Posterior vena cava (tissue), 2 donors: ENCODE measurements around the gene KIR3DL2. TPM values are rescaled to one million over a fixed set of nuclear protein-coding genes. Genes with fewer than 3 reads are reported as not detected.
"Not testable (repeated sequence)": the region's sequence is repeated elsewhere in the genome, so short reads cannot be mapped to it uniquely, and the experiment has no call there.

Source experiments
- DNase-seq: peaks from one replicate; pipeline ENCODE4 v3.0.0-alpha.2; 2020; ENCODE audit warnings: low spot score
- intact Hi-C, 2 donors: fragments of 100-400 bp; cut with DNase I; formaldehyde crosslinking; loops; one replicate each; pipeline versions ENCODE4 v1.14.1 to v1.14.2; 2022 to 2023
- long read RNA-seq, 2 donors: library from polyadenylated mRNA; unstranded; transcript quantifications; one replicate each; pipeline ENCODE4 v2.0.0, GENCODE V29; 2020 to 2021
- total RNA-seq, 2 donors: library from RNA; stranded (reverse); fragmentation: NEBNext Ultra II Directional; extraction: Animal tissue kit (Norgen Biotek cat#: 25700); gene quantifications; one replicate each; pipeline ENCODE4 v1.2.1, GENCODE V29; 2021
- donor health status: DM: yes; HTN: yes; CAD: no.
- donor health status: DM: yes; HTN: yes; CAD: no.

Gene KIR3DL2
- not detected for total RNA-seq
- long read RNA-seq, donor 1, result 0 reads
- long read RNA-seq, donor 2, partial matches to known transcripts, result 0 of 1 reads
- long read RNA-seq, donor 2, other reads (novel, unspliced or antisense), result 0 of 1 reads

- DNase-seq, intact Hi-C loops: not testable (repeated sequence)
Observed at GRCh38 chr19:54850061-54850640, at the start of gene KIR3DL2. TSS of gene KIR3DL2 (plus strand) at chr19:54850443. CDS start at chr19:54850476, 33 bp downstream.

GRCh38 chr19:54803410-54803809 is 46.8 kb upstream of the KIR3DL2 start, which contains the start of gene KIR2DL4:
TSS of gene KIR2DL4 (plus strand) at chr19:54803610. CDS start at chr19:54803652, 42 bp downstream.
- DNase-seq, result no peak
- intact Hi-C loops, result no loop called here

GRCh38 chr19:54804101-54804500 is 46.1 kb upstream of the KIR3DL2 start:
- intact Hi-C loops, result no loop called here

GRCh38 chr19:54804571-54804970 is 45.7 kb upstream of the KIR3DL2 start:
- intact Hi-C loops, result no loop called here
- no peak for DNase-seq

More at GRCh38 chr19:54804101-54804500, 46.1 kb upstream of the KIR3DL2 start:
- DNase-seq, result no peak

GRCh38 chr19:54805665-54806515 is 44.4 kb upstream of the KIR3DL2 start:
- intact Hi-C loops, result no loop called here
- DNase-seq, result no peak

GRCh38 chr19:54806516-54806838 is 43.8 kb upstream of the KIR3DL2 start:
- intact Hi-C loops, result no loop called here
- no peak for DNase-seq

GRCh38 chr19:54814571-54814970 is 35.7 kb upstream of the KIR3DL2 start:
- DNase-seq, intact Hi-C loops: not testable (repeated sequence)

GRCh38 chr19:54816251-54816650 is 34.0 kb upstream of the KIR3DL2 start, which contains the start of gene KIR3DL1:
TSS of gene KIR3DL1 (plus strand) at chr19:54816468.
- intact Hi-C loops, DNase-seq: not testable (repeated sequence)

GRCh38 chr19:54817670-54818536 is 32.3 kb upstream of the KIR3DL2 start:
- no peak for DNase-seq
- intact Hi-C loops, result no loop called here

GRCh38 chr19:54824416-54824815 is 25.8 kb upstream of the KIR3DL2 start:
- intact Hi-C loops, DNase-seq: not testable (repeated sequence)

- DNase-seq, intact Hi-C loops: not testable (repeated sequence)
Observed at GRCh38 chr19:54825326-54825725, 24.9 kb upstream of the KIR3DL2 start.

GRCh38 chr19:54828064-54828463 is 22.2 kb upstream of the KIR3DL2 start:
- intact Hi-C loops, DNase-seq: not testable (repeated sequence)

GRCh38 chr19:54832496-54832895 is 17.7 kb upstream of the KIR3DL2 start, which contains the start of gene KIR2DS4:
TSS of gene KIR2DS4 (plus strand) at chr19:54832676.
- intact Hi-C loops, DNase-seq: not testable (repeated sequence)

GRCh38 chr19:54835126-54835525 is 15.1 kb upstream of the KIR3DL2 start:
- DNase-seq, intact Hi-C loops: not testable (repeated sequence)

- DNase-seq, intact Hi-C loops: not testable (repeated sequence)
Observed at GRCh38 chr19:54837522-54837921, 12.7 kb upstream of the KIR3DL2 start.

GRCh38 chr19:54843171-54843570 is 7.1 kb upstream of the KIR3DL2 start:
- intact Hi-C loops, DNase-seq: not testable (repeated sequence)

- no peak for DNase-seq
- intact Hi-C loops, result no loop called here
Observed at GRCh38 chr19:54850930-54851329, 687 bp downstream of the KIR3DL2 start.

GRCh38 chr19:54851353-54851752 is 1.1 kb downstream of the KIR3DL2 start:
- intact Hi-C loops, result no loop called here
- DNase-seq, result no peak

- DNase-seq, intact Hi-C loops: not testable (repeated sequence)
Observed at GRCh38 chr19:54855241-54855640, 5.0 kb downstream of the KIR3DL2 start.
